ENCODE results near the gene RAB20. TPM values are rescaled to one million over a fixed set of nuclear protein-coding genes. Genes with fewer than 3 reads are reported as not detected.

The RAB20 gene
- total and polyA plus RNA-seq, 2 of the 8 experiments (the other 6 are each of a cell fraction or from before 2014, with no cell fraction given), result 14.8 to 27.9 TPM

DNA sequence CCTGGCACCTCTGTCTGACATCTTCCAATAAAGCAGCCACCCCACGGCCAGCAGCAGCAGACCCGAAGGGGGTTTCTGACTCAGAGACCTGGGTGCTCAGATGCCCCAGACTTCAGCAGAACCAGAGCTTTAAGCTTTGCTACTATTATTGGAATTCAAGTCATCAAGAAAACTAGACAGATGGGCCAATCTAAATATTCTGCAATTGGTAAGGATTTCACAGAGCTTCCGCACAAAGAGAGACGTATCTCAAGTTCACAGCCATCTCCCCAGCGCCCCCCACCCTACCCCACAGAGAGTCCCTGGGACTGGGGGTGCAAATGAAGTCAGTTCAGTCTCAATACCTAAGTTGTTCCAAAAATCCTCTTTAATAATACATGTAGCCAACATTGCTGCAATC is 38.8 kb downstream of the RAB20 start (continued):
- no peak for TF ChIP-seq SIN3A (conservative IDR thresholded peaks at IDR 0.05 in 1 of 2, IDR thresholded peaks at IDR 0.05 in 1 of 2; ENCODE audit: low read depth in 1 of 2, low read length in 2 of 2)
- no peak for TF ChIP-seq JUND (IDR thresholded peaks at IDR 0.05; ENCODE audit: low read length)
- no peak for TF ChIP-seq EGR1 (IDR thresholded peaks at IDR 0.05; ENCODE audit: borderline replicate concordance, low read depth, low read length)
- TF ChIP-seq FOSL1 (IDR thresholded peaks at IDR 0.05; ENCODE audit: insufficient read depth, low read depth, low read length), result no peak
- TF ChIP-seq CTBP2 (IDR thresholded peaks at IDR 0.05; ENCODE audit: borderline replicate concordance, insufficient read depth, insufficient read length, low read length), result no peak
- no peak for TF ChIP-seq PHF8 (conservative IDR thresholded peaks at IDR 0.05; ENCODE audit: low read depth, low read length)
